MCF 10A (cell line): ENCODE measurements around the gene CDH12. TPM values are rescaled to one million over a fixed set of nuclear protein-coding genes. Genes with fewer than 3 reads are reported as not detected.

Experiments used
- BruUV-seq: library from RNA; stranded (reverse); fragments of 400-500 nt; replicated peaks from 2 replicates; lab custom pipeline; 2021; lab: Mats Ljungman, UMichigan
- CTCF ChIA-PET: fragments of 300-600 bp; sonication (Branson Sonifier 250); formaldehyde crosslinking; extraction: SDS; loops from one replicate; lab custom pipeline; 2021; ENCODE audit warnings: antibody characterized with exemption, inconsistent platforms; lab: Yijun Ruan, JAX
- POLR2A ChIA-PET: fragments of 300-600, 350-650 bp; sonication (Branson Sonifier 250); formaldehyde crosslinking; extraction: SDS; loops from one replicate; lab custom pipeline; 2020; ENCODE audit warnings: antibody characterized with exemption, inconsistent platforms; lab: Yijun Ruan, JAX
- DNase-seq: peaks from one replicate; pipeline ENCODE4 v3.0.0-alpha.2; 2018; ENCODE audit not compliant: unreplicated experiment
- H3K27ac Mint-ChIP-seq: one replicate; pipeline ENCODE4 v1.8.0; 2022; ENCODE audit warnings: mild to moderate bottlenecking, low read depth, mixed read lengths; ENCODE audit not compliant: unreplicated experiment
- H3K27me3 Mint-ChIP-seq: one replicate; pipeline ENCODE4 v1.8.0; 2022; ENCODE audit warnings: mixed read lengths; ENCODE audit not compliant: insufficient read depth, unreplicated experiment
- H3K36me3 Mint-ChIP-seq: one replicate; pipeline ENCODE4 v1.8.0; 2022; ENCODE audit warnings: mild to moderate bottlenecking, moderate library complexity, mixed read lengths; ENCODE audit not compliant: insufficient read depth, unreplicated experiment
- H3K4me1 Mint-ChIP-seq: one replicate; pipeline ENCODE4 v1.8.0; 2022; ENCODE audit warnings: mixed read lengths; ENCODE audit not compliant: insufficient read depth, unreplicated experiment
- H3K4me3 Mint-ChIP-seq: one replicate; pipeline ENCODE4 v1.8.0; 2022; ENCODE audit warnings: mild to moderate bottlenecking, moderate library complexity, mixed read lengths; ENCODE audit not compliant: unreplicated experiment
- H3K9me3 Mint-ChIP-seq: one replicate; pipeline ENCODE4 v1.8.0; 2022; ENCODE audit warnings: mixed read lengths; ENCODE audit not compliant: unreplicated experiment
- CTCF ChIP-seq: fragments of 200-600 bp; IDR thresholded peaks from one replicate; pipeline ENCODE4 v1.8.0; 2022; ENCODE audit warnings: antibody characterized with exemption, mild to moderate bottlenecking; ENCODE audit not compliant: unreplicated experiment
- intact Hi-C: fragments of 100-400 bp; cut with micrococcal nuclease; formaldehyde crosslinking; loops from 2 replicates; pipeline ENCODE4 v1.14.1; 2022
- total RNA-seq: library from RNA; stranded (reverse); gene quantifications from 2 replicates; pipeline ENCODE4 v1.2.3, GENCODE V29; 2022

Gene CDH12
- total RNA-seq, 1 experiment from 2014 or later: not detected

- ChIA-PET POLR2A (no interaction called here), CTCF (interaction anchor here (1.2 kb wide), 1 partner anchor 15 kb away, joined by 3 read pairs; no protein-coding TSS in a partner anchor)
- Mint-ChIP-seq H3K27ac (no peak overlapping the region), H3K27me3 (no peaks in the 10 kb centered on the region), H3K9me3 (no peaks in the 10 kb centered on the region), H3K4me1 (no peaks in the 10 kb centered on the region), H3K4me3 (no peak overlapping the region), H3K36me3 (no peaks in the 10 kb centered on the region)
- no TSS peak for BruUV-seq
- intact Hi-C loops: no loop called here
- no peak for TF ChIP-seq CTCF
- DNase-seq: peak; percentile 1
These were observed 973.0 kb downstream of the CDH12 start for GRCh38 chr5:21880164-21880563.

DNA sequence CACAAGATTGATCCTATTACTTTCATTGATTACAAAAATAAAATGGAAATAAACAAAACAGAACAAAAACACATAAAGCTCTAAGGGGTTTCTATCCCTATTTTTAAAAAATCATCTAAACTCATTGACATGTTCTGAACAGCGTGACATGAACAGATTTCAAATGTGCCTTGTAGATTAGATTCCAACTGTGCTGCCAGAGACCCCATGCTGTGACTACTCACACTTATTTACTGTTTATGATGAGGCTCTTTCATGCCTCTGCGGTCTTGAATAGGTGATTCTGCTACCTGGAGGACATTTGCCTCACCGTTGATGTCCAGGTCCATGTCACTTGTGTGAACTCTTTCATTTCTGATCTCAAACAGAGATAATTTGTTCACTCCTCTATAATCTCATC, 990.2 kb downstream of the CDH12 start:
- BruUV-seq: no TSS peak
- no peak for DNase-seq
- Mint-ChIP-seq H3K4me3 (no peak overlapping the region), H3K36me3 (no peaks in the 10 kb centered on the region), H3K9me3 (no peaks in the 10 kb centered on the region), H3K4me1 (no peaks in the 10 kb centered on the region), H3K27me3 (no peaks in the 10 kb centered on the region), H3K27ac (no peak overlapping the region)
- POLR2A ChIA-PET: no interaction called here
- no peak for TF ChIP-seq CTCF
- CTCF ChIA-PET: interaction anchor here (0.8 kb wide), 1 partner anchor 1873 kb away, joined by 5 read pairs; no protein-coding TSS in a partner anchor
- intact Hi-C loops: no loop called here

DNA sequence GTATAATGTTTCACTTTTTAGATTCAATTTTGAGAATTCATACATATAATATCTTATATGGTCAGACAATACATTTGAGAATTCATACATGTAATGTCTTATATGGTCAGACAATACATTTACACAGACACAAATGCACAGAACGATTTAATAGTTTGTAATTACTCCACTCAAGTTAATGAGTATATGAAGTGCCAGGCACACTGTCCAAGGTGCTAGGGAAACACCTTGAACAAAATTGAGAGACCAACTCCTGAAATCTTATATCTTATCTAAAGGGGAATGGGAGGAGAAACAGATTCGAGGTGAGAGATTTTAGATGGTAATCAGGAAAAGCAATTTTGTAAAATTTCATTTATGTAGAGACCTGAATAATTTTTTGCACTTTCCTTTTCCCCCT, 994.7 kb downstream of the CDH12 start:
- no peaks in the 10 kb centered on the region for H3K36me3 Mint-ChIP-seq
- intact Hi-C loops: no loop called here
- no peaks in the 10 kb centered on the region for H3K27me3 Mint-ChIP-seq
- TF ChIP-seq CTCF: no peak
- ChIA-PET CTCF (no interaction called here), POLR2A (no interaction called here)
- no peak overlapping the region for H3K27ac Mint-ChIP-seq
- no peaks in the 10 kb centered on the region for H3K9me3 Mint-ChIP-seq
- peak; percentile 0 for DNase-seq
- no TSS peak for BruUV-seq
- H3K4me1 Mint-ChIP-seq: no peaks in the 10 kb centered on the region
- no peak overlapping the region for H3K4me3 Mint-ChIP-seq

GRCh38 chr5:21856987-21857386, 996.2 kb downstream of the CDH12 start:
- Mint-ChIP-seq H3K9me3 (no peaks in the 10 kb centered on the region), H3K4me1 (no peaks in the 10 kb centered on the region), H3K4me3 (no peak overlapping the region), H3K27me3 (no peaks in the 10 kb centered on the region), H3K27ac (no peak overlapping the region), H3K36me3 (no peaks in the 10 kb centered on the region)
- CTCF ChIA-PET: interaction anchor here (0.5 kb wide), 1 partner anchor 60 kb away, joined by 4 read pairs; no protein-coding TSS in a partner anchor
- POLR2A ChIA-PET: no interaction called here
- intact Hi-C loops: no loop called here
- no TSS peak for BruUV-seq
- TF ChIP-seq CTCF: no peak
- no peak for DNase-seq
